DMS114 treated with DMSO at 0.1 percent for 48 hours (cell line): ENCODE results near the gene DPP8.
"Not testable (repeated sequence)": the region's sequence is repeated elsewhere in the genome, so short reads cannot be mapped to it uniquely, and the experiment has no call there.

Experiments
- DNase-seq: peaks from one replicate; lab custom pipeline; 2025; ENCODE audit not compliant: unreplicated experiment; lab: John Stamatoyannopoulos, UW

DPP8 gene

GRCh38 chr15:65525622-65526021 is 8.1 kb upstream of the DPP8 start:
- DNase-seq: no peak

- no peak for DNase-seq
Observed at GRCh38 chr15:65524226-65524625, 6.7 kb upstream of the DPP8 start.

GRCh38 chr15:65521350-65521749 is 3.9 kb upstream of the DPP8 start:
- DNase-seq: no peak

- DNase-seq: no peak
Observed at GRCh38 chr15:65518633-65519285, 1.3 kb upstream of the DPP8 start.

GRCh38 chr15:65517866-65518207 is 348 bp upstream of the DPP8 start:
- peak; percentile 73 for DNase-seq

- DNase-seq: no peak
Observed at GRCh38 chr15:65512807-65513416, 4.6 kb downstream of the DPP8 start.

GRCh38 chr15:65512189-65512588 is 5.3 kb downstream of the DPP8 start:
- DNase-seq: no peak

- DNase-seq: no peak
Observed at GRCh38 chr15:65509321-65509720, 8.2 kb downstream of the DPP8 start.

GRCh38 chr15:65494076-65494475 is 23.4 kb downstream of the DPP8 start:
- DNase-seq: no peak

- no peak for DNase-seq
Observed at GRCh38 chr15:65484876-65485275, 32.6 kb downstream of the DPP8 start.

GRCh38 chr15:65476903-65477302 is 40.6 kb downstream of the DPP8 start:
- DNase-seq: no peak

- DNase-seq: no peak
Observed at GRCh38 chr15:65470866-65471265, 46.6 kb downstream of the DPP8 start.

GRCh38 chr15:65468229-65468909 is 49.1 kb downstream of the DPP8 start:
- no peak for DNase-seq

- no peak for DNase-seq
Observed at GRCh38 chr15:65466901-65467300, 50.6 kb downstream of the DPP8 start.

- not testable (repeated sequence) for DNase-seq
Observed at GRCh38 chr15:65463096-65463495, 54.4 kb downstream of the DPP8 start.

- no peak for DNase-seq
Observed at GRCh38 chr15:65460741-65461347, 56.6 kb downstream of the DPP8 start.

GRCh38 chr15:65455256-65455655 is 62.2 kb downstream of the DPP8 start:
- not testable (repeated sequence) for DNase-seq

- no peak for DNase-seq
Observed at GRCh38 chr15:65451989-65452388, 65.5 kb downstream of the DPP8 start.

GRCh38 chr15:65450556-65450955 is 66.9 kb downstream of the DPP8 start:
- DNase-seq: no peak

GRCh38 chr15:65447145-65447544 is 70.3 kb downstream of the DPP8 start:
- no peak for DNase-seq

- no peak for DNase-seq
Observed at GRCh38 chr15:65434201-65434600, 83.3 kb downstream of the DPP8 start.

- DNase-seq: no peak
Observed at GRCh38 chr15:65431731-65432130, 85.8 kb downstream of the DPP8 start.
